Measurements from ENCODE around the gene IL13RA1.

- TF ChIP-seq ZNF841 (CRISPR knock-in tag; IDR thresholded peaks at IDR 0.05; ENCODE audit: borderline replicate concordance) (no peak), SP1 (IDR thresholded peaks at IDR 0.05) (no peak), SP1 (CRISPR knock-in tag; IDR thresholded peaks at IDR 0.05) (no peak), SOX6 (IDR thresholded peaks at IDR 0.05) (no peak), SOX6 (CRISPR knock-in tag; IDR thresholded peaks at IDR 0.05) (no peak), TBP (CRISPR knock-in tag; IDR thresholded peaks at IDR 0.05) (no peak), TRIM24 (CRISPR knock-in tag; IDR thresholded peaks at IDR 0.05) (no peak), THAP11 (CRISPR knock-in tag; IDR thresholded peaks at IDR 0.05) (no peak), CEBPB (IDR thresholded peaks at IDR 0.05; ENCODE audit: borderline replicate concordance, low read depth, low read length) (no peak)
Measured at GRCh38 chrX:118724365-118724764, 3.0 kb upstream of the IL13RA1 start.
